B cell (primary cell): ENCODE data around the gene CXADR. TPM values are rescaled to one million over a fixed set of nuclear protein-coding genes. Genes with fewer than 3 reads are reported as not detected.

Experiments
- ATAC-seq: fragments of 200-7000 bp; cut with Tn5 transposase; one replicate; pipeline ENCODE4 v1.10.0; 2021; ENCODE audit warnings: low read depth, mild to moderate bottlenecking, moderate number of reproducible peaks, moderate library complexity
- CTCF ChIA-PET: fragments of 350-600 bp; sonication (Branson Sonifier 250); formaldehyde crosslinking; loops from one replicate; lab custom pipeline; 2021; ENCODE audit warnings: antibody characterized with exemption, inconsistent platforms; lab: Charles Lee
- POLR2A ChIA-PET: fragments of 350-600 bp; sonication (Branson Sonifier 250); formaldehyde crosslinking; loops from one replicate; lab custom pipeline; 2021; ENCODE audit warnings: antibody characterized with exemption; lab: Charles Lee
- DNase-seq: peaks from one replicate; pipeline ENCODE4 v3.0.0; 2013
- H2AFZ ChIP-seq: 2 replicates; pipeline ENCODE4 v1.6.1; 2012; ENCODE audit warnings: mild to moderate bottlenecking, low read depth, low read length; ENCODE audit not compliant: insufficient read depth, poor library complexity, severe bottlenecking
- H3K27ac ChIP-seq, 2 donors: 1 replicate in 1 of 2; 2 replicates in 1 of 2; pipeline ENCODE4 v1.5.1; 2012 to 2013; ENCODE audit warnings: low read length in 2 of 2, mild to moderate bottlenecking in 2 of 2, moderate library complexity in 1 of 2
- H3K27me3 ChIP-seq, 4 experiments: fragments of 200-600 bp in 1 of 4; sonication (generic) in 1 of 4; replicated peaks in 1 of 4; 1 replicate in 2 of 4; 2 replicates in 2 of 4; pipeline versions ENCODE4 v1.6.1 to v1.7.0; 2013 to 2016; ENCODE audit warnings: low read length in 3 of 4, mild to moderate bottlenecking in 2 of 4, mixed read lengths in 1 of 4, moderate library complexity in 1 of 4; ENCODE audit not compliant: insufficient read depth in 4 of 4, control insufficient read depth in 3 of 4; ENCODE audit errors: control extremely low read depth in 1 of 4
- H3K36me3 ChIP-seq, 2 experiments: replicated peaks in 1 of 2; 1 replicate in 1 of 2; 2 replicates in 1 of 2; pipeline versions ENCODE4 v1.6.1 to v1.7.1; 2013; ENCODE audit warnings: low read length in 1 of 2; ENCODE audit not compliant: insufficient read depth in 2 of 2, control insufficient read depth in 1 of 2; ENCODE audit errors: control extremely low read depth in 1 of 2, extremely low read depth in 1 of 2
- H3K4me1 ChIP-seq, 2 donors: fragments of 200-600 bp in 1 of 2; sonication (generic) in 1 of 2; 1 replicate in 1 of 2; 2 replicates in 1 of 2; pipeline versions ENCODE4 v1.5.1 to v1.6.1; 2013 to 2017; ENCODE audit warnings: low read length in 2 of 2; ENCODE audit not compliant: control insufficient read depth in 2 of 2, insufficient read depth in 2 of 2
- H3K4me2 ChIP-seq: replicated peaks from 2 replicates; pipeline ENCODE3; 2012; ENCODE audit warnings: mild to moderate bottlenecking, low read depth, low read length; ENCODE audit not compliant: poor library complexity, severe bottlenecking
- H3K4me3 ChIP-seq, 5 experiments: fragments of 200-600 bp in 1 of 5; sonication (generic) in 1 of 5; 1 replicate in 3 of 5; 2 replicates in 2 of 5; pipeline versions ENCODE4 v1.5.1 to v1.7.0; 2011 to 2016; ENCODE audit warnings: low read length in 4 of 5, mild to moderate bottlenecking in 4 of 5, low read depth in 2 of 5, control low read depth in 1 of 5, moderate library complexity in 1 of 5; ENCODE audit not compliant: insufficient read depth in 1 of 5; ENCODE audit errors: control extremely low read depth in 1 of 5, extremely low read depth in 1 of 5
- H3K79me2 ChIP-seq: fragments of 200-600 bp; sonication (generic); one replicate; pipeline ENCODE4 v1.6.0; 2016; ENCODE audit warnings: low read length; ENCODE audit not compliant: control insufficient read depth, insufficient read depth
- H3K9ac ChIP-seq: fragments of 200-600 bp; sonication (generic); 2 replicates; pipeline ENCODE4 v1.6.1; 2017; ENCODE audit warnings: mild to moderate bottlenecking, low read length, moderate library complexity
- H3K9me3 ChIP-seq, 3 donors: one replicate each; pipeline versions ENCODE4 v1.6.1 to v1.7.1; 2013; ENCODE audit warnings: low read length in 2 of 3; ENCODE audit not compliant: control insufficient read depth in 2 of 3, insufficient read depth in 1 of 3; ENCODE audit errors: control extremely low read depth in 1 of 3
- H4K20me1 ChIP-seq: 2 replicates; pipeline ENCODE4 v1.6.0; 2012; ENCODE audit warnings: mild to moderate bottlenecking, low read length; ENCODE audit not compliant: insufficient read depth, control insufficient read depth, poor library complexity, severe bottlenecking
- H3K27ac Mint-ChIP-seq: one replicate; pipeline ENCODE4 v1.8.0; 2021; ENCODE audit warnings: mixed read lengths
- H3K27me3 Mint-ChIP-seq: one replicate; pipeline ENCODE4 v1.8.0; 2021; ENCODE audit warnings: mixed read lengths
- H3K4me1 Mint-ChIP-seq: one replicate; pipeline ENCODE4 v1.8.0; 2021; ENCODE audit warnings: mixed read lengths
- H3K4me3 Mint-ChIP-seq: one replicate; pipeline ENCODE4 v1.8.0; 2021; ENCODE audit warnings: mixed read lengths
- H3K9me3 Mint-ChIP-seq: one replicate; pipeline ENCODE4 v1.8.0; 2022; ENCODE audit warnings: mixed read lengths; ENCODE audit not compliant: insufficient read depth
- EZH2 ChIP-seq: IDR thresholded peaks from 2 replicates; pipeline ENCODE4 v1.6.1; 2012; ENCODE audit warnings: borderline replicate concordance, low read depth, mild to moderate bottlenecking, moderate library complexity, low read length; ENCODE audit not compliant: insufficient read depth, poor library complexity, severe bottlenecking
- WGBS: methylation state at CpG from one replicate; pipeline ENCODE4 v1.1.5; 2013; ENCODE audit warnings: missing lambda C conversion rate; ENCODE audit not compliant: insufficient coverage; 5-methylcytosine and 5-hydroxymethylcytosine counted together
- intact Hi-C: fragments of 100-400 bp; cut with micrococcal nuclease; formaldehyde crosslinking; loops from one replicate; pipeline ENCODE4 v1.10.0; 2022
- polyA plus RNA-seq: library from polyadenylated mRNA; depleted of rRNA; stranded (reverse); fragments of >200 nt; gene quantifications from 2 replicates; pipeline ENCODE4 v1.2.3, GENCODE V29; 2012
- total RNA-seq, 2 donors: library from RNA; stranded (reverse); fragments of 120-200 nt in 1 of 2; gene quantifications; 1 replicate in 1 of 2; 2 replicates in 1 of 2; pipeline versions ENCODE4 v1.2.3 to v1.2.4, GENCODE V29; 2013 to 2022
- TF ChIP-seq, protein P1 (sequence below): fragments of 200-600 bp; IDR thresholded peaks from one replicate; pipeline ENCODE4 v1.8.0; 2022; ENCODE audit warnings: antibody characterized with exemption, mild to moderate bottlenecking

CXADR gene
- total and polyA plus RNA-seq, 2 donors (not counting 1 experiment from before 2014, with no cell fraction given): not detected

DNA sequence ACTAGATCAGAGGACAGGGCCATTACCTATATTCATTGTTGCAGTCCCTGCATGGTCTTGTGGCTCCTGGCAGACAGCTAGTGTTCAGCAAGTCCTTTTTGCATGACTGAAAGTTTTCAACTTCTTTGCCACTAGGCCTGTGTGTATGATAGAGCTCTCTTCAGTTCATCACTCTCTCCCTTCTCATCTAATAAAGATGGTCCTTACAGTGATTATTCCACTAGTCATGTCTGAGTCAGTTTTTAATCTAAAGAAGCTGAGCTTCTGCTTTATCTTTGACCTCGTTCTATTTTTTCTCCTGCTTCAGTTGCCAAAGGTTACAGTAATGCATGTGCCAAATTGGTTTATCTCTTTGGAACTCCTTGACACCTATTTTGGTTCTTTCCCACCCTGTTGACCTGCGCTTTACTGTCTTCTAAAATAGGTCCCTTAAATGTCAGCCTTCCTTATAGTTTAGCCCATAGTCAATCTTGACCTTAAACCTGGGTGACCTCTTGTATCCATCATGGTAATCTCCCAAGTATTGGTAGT is 6.4 kb downstream of the CXADR start:
- DNase-seq: no peak
- Mint-ChIP-seq H3K4me1 (peaks cover 1% of the 10 kb centered on the region), H3K9me3 (no peaks in the 10 kb centered on the region), H3K4me3 (no peak overlapping the region), H3K27ac (no peak overlapping the region), H3K27me3 (peaks cover 51% of the 10 kb centered on the region)
- Histone ChIP-seq H3K4me1 (peaks cover 1 to 2% of the 10 kb centered on the region in 2 donors), H3K36me3 (no peaks in the 10 kb centered on the region), H3K9ac (no peak overlapping the region), H3K27me3 (peaks cover 0 to 23% (median 11%) of the 10 kb centered on the region in 4 experiments), H3K79me2 (no peaks in the 10 kb centered on the region), H3K4me3 (no peak overlapping the region), H3K9me3 (peaks cover 0 to 5% (median 0%) of the 10 kb centered on the region in 3 donors), H3K27ac (no peak overlapping the region), H3K4me2 (no peak overlapping the region), H2AFZ (no peak overlapping the region), H4K20me1 (no peaks in the 10 kb centered on the region)
- ATAC-seq: no peak
- ChIA-PET CTCF (no interaction called here), POLR2A (no interaction called here)
- TF ChIP-seq, protein P1, sequence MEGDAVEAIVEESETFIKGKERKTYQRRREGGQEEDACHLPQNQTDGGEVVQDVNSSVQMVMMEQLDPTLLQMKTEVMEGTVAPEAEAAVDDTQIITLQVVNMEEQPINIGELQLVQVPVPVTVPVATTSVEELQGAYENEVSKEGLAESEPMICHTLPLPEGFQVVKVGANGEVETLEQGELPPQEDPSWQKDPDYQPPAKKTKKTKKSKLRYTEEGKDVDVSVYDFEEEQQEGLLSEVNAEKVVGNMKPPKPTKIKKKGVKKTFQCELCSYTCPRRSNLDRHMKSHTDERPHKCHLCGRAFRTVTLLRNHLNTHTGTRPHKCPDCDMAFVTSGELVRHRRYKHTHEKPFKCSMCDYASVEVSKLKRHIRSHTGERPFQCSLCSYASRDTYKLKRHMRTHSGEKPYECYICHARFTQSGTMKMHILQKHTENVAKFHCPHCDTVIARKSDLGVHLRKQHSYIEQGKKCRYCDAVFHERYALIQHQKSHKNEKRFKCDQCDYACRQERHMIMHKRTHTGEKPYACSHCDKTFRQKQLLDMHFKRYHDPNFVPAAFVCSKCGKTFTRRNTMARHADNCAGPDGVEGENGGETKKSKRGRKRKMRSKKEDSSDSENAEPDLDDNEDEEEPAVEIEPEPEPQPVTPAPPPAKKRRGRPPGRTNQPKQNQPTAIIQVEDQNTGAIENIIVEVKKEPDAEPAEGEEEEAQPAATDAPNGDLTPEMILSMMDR: no peak
- TF ChIP-seq EZH2: no peak
- 89% methylated on average over 2 of the region's 2 CpGs for WGBS
- intact Hi-C loops: no loop called here

DNA sequence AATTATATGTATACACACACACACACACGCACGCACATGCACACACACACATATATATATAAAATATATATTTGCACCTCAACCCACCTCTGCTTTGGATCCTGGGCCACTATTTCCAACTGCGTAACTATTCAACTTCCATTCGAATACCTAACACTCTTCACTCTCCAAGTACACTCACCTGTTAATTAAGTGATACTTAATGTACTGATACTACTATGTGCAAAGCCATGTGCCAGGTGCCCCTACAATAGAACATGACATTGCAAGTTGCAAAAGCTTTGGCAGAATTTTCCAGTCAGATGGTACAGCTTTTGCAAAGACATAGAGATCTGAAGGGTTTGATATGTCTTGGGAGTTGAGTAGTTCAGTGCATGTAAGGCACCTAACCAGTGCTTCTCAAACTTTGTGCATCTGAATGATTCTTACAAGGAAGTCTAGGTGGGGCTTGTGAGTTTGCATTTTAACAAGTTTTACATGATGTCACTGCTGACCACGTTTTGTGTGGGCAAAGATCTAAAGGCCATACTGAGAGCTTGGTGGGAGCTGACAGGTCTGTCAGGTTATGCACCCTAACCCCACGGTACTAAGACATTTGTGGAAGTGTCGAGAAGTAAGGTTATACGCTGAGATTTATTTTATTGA is 7.2 kb downstream of the CXADR start:
- DNase-seq: no peak
- 83% methylated on average over 4 of the region's 8 CpGs for WGBS
- ATAC-seq: no peak
- Histone ChIP-seq H3K79me2 (no peaks in the 10 kb centered on the region), H3K4me1 (no peaks in the 10 kb centered on the region), H4K20me1 (no peaks in the 10 kb centered on the region), H3K4me3 (no peak overlapping the region), H3K4me2 (no peak overlapping the region), H3K27me3 (peaks cover 0 to 16% (median 4%) of the 10 kb centered on the region in 4 experiments), H3K9ac (no peak overlapping the region), H2AFZ (no peak overlapping the region), H3K27ac (no peak overlapping the region), H3K36me3 (no peaks in the 10 kb centered on the region), H3K9me3 (peaks cover 0 to 4% (median 0%) of the 10 kb centered on the region in 3 donors)
- Mint-ChIP-seq H3K27me3 (peaks cover 45% of the 10 kb centered on the region), H3K4me1 (no peaks in the 10 kb centered on the region), H3K9me3 (no peaks in the 10 kb centered on the region), H3K4me3 (no peak overlapping the region), H3K27ac (no peak overlapping the region)
- ChIA-PET POLR2A (no interaction called here), CTCF (no interaction called here)
- intact Hi-C loops: no loop called here
- TF ChIP-seq EZH2: no peak
- TF ChIP-seq, protein P1: no peak
